Caco-2 (cell line): ENCODE measurements around the gene SLC7A14. TPM values are rescaled to one million over a fixed set of nuclear protein-coding genes. Genes with fewer than 3 reads are reported as not detected.

Source experiments
- BruUV-seq: library from RNA; stranded (reverse); fragments of 400-500 nt; replicated peaks from 2 replicates; lab custom pipeline; 2021; lab: Mats Ljungman, UMichigan
- CTCF ChIA-PET: fragments of 300-600 bp; sonication (Branson Sonifier 250); formaldehyde crosslinking; loops from one replicate; lab custom pipeline; 2022; ENCODE audit warnings: antibody characterized with exemption; lab: Charles Lee
- POLR2A ChIA-PET: fragments of 300-600 bp; sonication (Branson Sonifier 250); formaldehyde crosslinking; loops from one replicate; lab custom pipeline; 2022; ENCODE audit warnings: antibody characterized with exemption; lab: Charles Lee
- DNase-seq, 2 experiments: peaks; one replicate each; pipeline versions ENCODE4 v3.0.0 to v3.0.0-alpha.2; 2020 to 2022
- H3K27me3 ChIP-seq: replicated peaks from 2 replicates; pipeline ENCODE4 v1.6.0; 2011; ENCODE audit warnings: low read length; ENCODE audit not compliant: control insufficient read depth, insufficient read depth
- H3K36me3 ChIP-seq: 2 replicates; pipeline ENCODE4 v1.5.1; 2011; ENCODE audit warnings: low read length; ENCODE audit not compliant: control insufficient read depth, insufficient read depth
- H3K4me1 ChIP-seq: fragments of 250-450 bp; sonication (Bioruptor Pico); 2 replicates; pipeline ENCODE4 v1.5.1; 2020; ENCODE audit warnings: mild to moderate bottlenecking
- H3K4me3 ChIP-seq: 2 replicates; pipeline ENCODE4 v1.5.1; 2011; ENCODE audit warnings: low read depth, mild to moderate bottlenecking, control low read depth, low read length
- H3K9me3 ChIP-seq: fragments of 250-450 bp; sonication (Bioruptor Pico); 2 replicates; pipeline ENCODE4 v1.5.1; 2020; ENCODE audit warnings: mild to moderate bottlenecking, moderate library complexity
- H3K27ac Mint-ChIP-seq: one replicate; pipeline ENCODE4 v1.8.0; 2022; ENCODE audit warnings: mixed read lengths; ENCODE audit not compliant: unreplicated experiment
- H3K27me3 Mint-ChIP-seq: one replicate; pipeline ENCODE4 v1.8.0; 2022; ENCODE audit warnings: mixed read lengths; ENCODE audit not compliant: insufficient read depth, unreplicated experiment
- H3K36me3 Mint-ChIP-seq: one replicate; pipeline ENCODE4 v1.8.0; 2022; ENCODE audit warnings: mild to moderate bottlenecking, mixed read lengths; ENCODE audit not compliant: insufficient read depth, unreplicated experiment
- H3K4me1 Mint-ChIP-seq: one replicate; pipeline ENCODE4 v1.8.0; 2022; ENCODE audit warnings: low read depth, mixed read lengths; ENCODE audit not compliant: unreplicated experiment
- H3K4me3 Mint-ChIP-seq: one replicate; pipeline ENCODE4 v1.8.0; 2022; ENCODE audit warnings: mild to moderate bottlenecking, moderate library complexity, mixed read lengths; ENCODE audit not compliant: unreplicated experiment
- H3K9me3 Mint-ChIP-seq: one replicate; pipeline ENCODE4 v1.8.0; 2022; ENCODE audit warnings: mixed read lengths; ENCODE audit not compliant: unreplicated experiment
- CTCF ChIP-seq, 2 experiments: fragments of 200-600 bp in 1 of 2; IDR thresholded peaks; 1 replicate in 1 of 2; 2 replicates in 1 of 2; pipeline versions ENCODE4 v1.5.1 to v1.8.0; 2011 to 2022; ENCODE audit warnings: antibody characterized with exemption in 1 of 2, control low read depth in 1 of 2, inconsistent platforms in 1 of 2, low read depth in 1 of 2, low read length in 1 of 2, mild to moderate bottlenecking in 1 of 2, moderate library complexity in 1 of 2; ENCODE audit not compliant: insufficient read depth in 1 of 2, severe bottlenecking in 1 of 2, unreplicated experiment in 1 of 2
- intact Hi-C: fragments of 100-400 bp; cut with micrococcal nuclease; formaldehyde crosslinking; loops from one replicate; pipeline ENCODE4 v1.10.0; 2022; ENCODE audit not compliant: unreplicated experiment
- total RNA-seq: library from RNA; stranded (reverse); gene quantifications from 2 replicates; pipeline ENCODE4 v1.2.3, GENCODE V29; 2022

SLC7A14 gene
- total RNA-seq, 1 experiment from 2014 or later: not detected

DNA sequence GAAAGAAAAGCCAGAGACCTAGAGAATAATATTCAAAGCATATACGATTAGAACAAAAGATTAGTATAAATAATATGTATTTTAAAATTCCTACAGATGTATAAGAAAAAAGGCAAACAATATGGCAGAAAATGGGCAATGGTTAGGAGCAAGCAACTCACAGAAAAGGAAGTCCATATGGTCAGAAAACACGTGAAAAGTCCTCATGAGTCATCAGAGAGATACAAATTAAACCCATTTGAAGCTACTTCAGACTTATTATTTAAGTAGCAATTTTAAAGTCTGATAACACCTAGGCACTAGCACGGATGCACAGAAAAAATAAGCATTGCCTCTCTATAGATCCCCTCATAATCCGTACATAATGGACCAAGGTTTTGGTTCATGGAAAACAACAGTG, 25.6 kb downstream of the SLC7A14 start:
- H3K4me1 Mint-ChIP-seq: no peaks in the 10 kb centered on the region

DNA sequence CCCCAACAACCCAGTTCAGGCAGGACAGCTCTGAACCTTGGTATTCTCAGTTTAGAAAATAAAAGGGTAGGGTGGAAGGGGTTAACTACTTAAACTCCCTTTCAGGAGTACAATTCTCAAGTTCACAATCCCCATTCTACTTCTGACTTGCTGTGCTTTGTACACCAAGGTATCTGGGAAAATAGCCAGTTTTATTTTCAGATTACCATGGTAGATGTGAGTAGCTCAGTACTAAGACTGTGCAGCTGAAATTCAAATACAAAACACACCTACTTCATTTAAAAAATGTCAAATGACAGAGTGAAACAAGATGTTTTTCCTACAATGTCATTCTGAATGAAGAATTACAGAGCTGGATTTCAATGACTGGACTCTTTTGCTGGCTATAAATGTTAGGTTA, 27.4 kb downstream of the SLC7A14 start:
- BruUV-seq: no TSS peak

More for the DNA sequence above, 25.6 kb downstream of the SLC7A14 start:
- no peaks in the 10 kb centered on the region for H3K36me3 ChIP-seq
- no peaks in the 10 kb centered on the region for H3K4me1 ChIP-seq
- no peak overlapping the region for H3K4me3 ChIP-seq
- H3K9me3 Mint-ChIP-seq: no peaks in the 10 kb centered on the region
- no peaks in the 10 kb centered on the region for H3K36me3 Mint-ChIP-seq
- no peak for DNase-seq
- no peak for TF ChIP-seq CTCF (IDR thresholded peaks at IDR 0.05; ENCODE audit: insufficient read depth in 1 of 2, low read depth in 1 of 2, low read length in 1 of 2, severe bottlenecking in 1 of 2, unreplicated experiment in 1 of 2)
- no TSS peak for BruUV-seq
- no peak overlapping the region for H3K4me3 Mint-ChIP-seq
- no peak overlapping the region for H3K27ac Mint-ChIP-seq
- H3K9me3 ChIP-seq: 0 out of 2 replicates have a peak, but pooled peaks cover 2% of the 10 kb centered on the region
- ChIA-PET CTCF (no interaction called here), POLR2A (no interaction called here)
- peaks cover 5% of the 10 kb centered on the region for H3K27me3 Mint-ChIP-seq
- intact Hi-C loops: no loop called here
- no peaks in the 10 kb centered on the region for H3K27me3 ChIP-seq

DNA sequence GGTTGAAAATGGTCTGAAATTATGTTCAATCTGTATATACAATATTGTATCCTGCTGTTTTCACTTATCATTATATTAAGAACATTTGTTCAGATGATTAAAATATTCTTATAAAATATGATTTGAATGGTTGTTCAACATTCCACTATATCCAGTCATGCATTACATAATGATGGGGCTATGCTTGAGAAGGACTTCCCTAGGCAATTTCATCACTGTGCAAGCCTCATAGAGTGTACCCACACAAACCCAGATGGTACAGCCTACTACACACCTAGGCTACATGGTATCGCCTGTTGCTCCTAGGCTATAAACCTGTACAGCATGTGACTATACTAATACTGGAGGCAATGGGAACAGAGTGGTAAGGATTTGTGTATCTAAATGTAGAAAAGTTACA, 30.5 kb downstream of the SLC7A14 start:
- BruUV-seq: no TSS peak
- Mint-ChIP-seq H3K4me1 (no peaks in the 10 kb centered on the region), H3K27me3 (peaks cover 9% of the 10 kb centered on the region), H3K4me3 (no peak overlapping the region), H3K36me3 (no peaks in the 10 kb centered on the region), H3K27ac (no peak overlapping the region), H3K9me3 (no peaks in the 10 kb centered on the region)
- Histone ChIP-seq H3K4me1 (no peaks in the 10 kb centered on the region), H3K27me3 (no peaks in the 10 kb centered on the region), H3K36me3 (no peaks in the 10 kb centered on the region), H3K4me3 (no peak overlapping the region), H3K9me3 (0 out of 2 replicates have a peak, but pooled peaks cover 2% of the 10 kb centered on the region)
- CTCF ChIA-PET: no interaction called here
- intact Hi-C loops: loop anchor here (2.0 kb wide), 2 partner anchors 135 to 253 kb away; no protein-coding TSS in a partner anchor
- DNase-seq: no peak
- POLR2A ChIA-PET: no interaction called here
- no peak for TF ChIP-seq CTCF (IDR thresholded peaks at IDR 0.05; ENCODE audit: insufficient read depth in 1 of 2, low read depth in 1 of 2, low read length in 1 of 2, severe bottlenecking in 1 of 2, unreplicated experiment in 1 of 2)

More for the DNA sequence above, 27.4 kb downstream of the SLC7A14 start:
- no peaks in the 10 kb centered on the region for H3K36me3 ChIP-seq
- CTCF ChIA-PET: no interaction called here
- H3K27me3 Mint-ChIP-seq: peaks cover 5% of the 10 kb centered on the region
- H3K9me3 Mint-ChIP-seq: no peaks in the 10 kb centered on the region
- H3K4me3 ChIP-seq: no peak overlapping the region
- no peak overlapping the region for H3K4me3 Mint-ChIP-seq
- 0 out of 2 replicates have a peak, but pooled peaks cover 2% of the 10 kb centered on the region for H3K9me3 ChIP-seq
- POLR2A ChIA-PET: no interaction called here
- intact Hi-C loops: no loop called here
- H3K36me3 Mint-ChIP-seq: no peaks in the 10 kb centered on the region
- no peak for DNase-seq
- no peaks in the 10 kb centered on the region for H3K4me1 ChIP-seq
- no peak overlapping the region for H3K27ac Mint-ChIP-seq
- no peaks in the 10 kb centered on the region for H3K4me1 Mint-ChIP-seq
- no peak for TF ChIP-seq CTCF (IDR thresholded peaks at IDR 0.05; ENCODE audit: insufficient read depth in 1 of 2, low read depth in 1 of 2, low read length in 1 of 2, severe bottlenecking in 1 of 2, unreplicated experiment in 1 of 2)
- H3K27me3 ChIP-seq: no peaks in the 10 kb centered on the region
